ENCODE data around the gene RIPOR2. TPM values are rescaled to one million over a fixed set of nuclear protein-coding genes. Genes with fewer than 3 reads are reported as not detected.

Gene RIPOR2
- total RNA-seq, 1 donor from 2014 or later, result 1.6 TPM

GRCh38 chr6:24848461-24848860 lies 87.3 kb downstream of the RIPOR2 start:
- no peak for DNase-seq (ENCODE audit: low read depth)
- TF ChIP-seq, protein P1, sequence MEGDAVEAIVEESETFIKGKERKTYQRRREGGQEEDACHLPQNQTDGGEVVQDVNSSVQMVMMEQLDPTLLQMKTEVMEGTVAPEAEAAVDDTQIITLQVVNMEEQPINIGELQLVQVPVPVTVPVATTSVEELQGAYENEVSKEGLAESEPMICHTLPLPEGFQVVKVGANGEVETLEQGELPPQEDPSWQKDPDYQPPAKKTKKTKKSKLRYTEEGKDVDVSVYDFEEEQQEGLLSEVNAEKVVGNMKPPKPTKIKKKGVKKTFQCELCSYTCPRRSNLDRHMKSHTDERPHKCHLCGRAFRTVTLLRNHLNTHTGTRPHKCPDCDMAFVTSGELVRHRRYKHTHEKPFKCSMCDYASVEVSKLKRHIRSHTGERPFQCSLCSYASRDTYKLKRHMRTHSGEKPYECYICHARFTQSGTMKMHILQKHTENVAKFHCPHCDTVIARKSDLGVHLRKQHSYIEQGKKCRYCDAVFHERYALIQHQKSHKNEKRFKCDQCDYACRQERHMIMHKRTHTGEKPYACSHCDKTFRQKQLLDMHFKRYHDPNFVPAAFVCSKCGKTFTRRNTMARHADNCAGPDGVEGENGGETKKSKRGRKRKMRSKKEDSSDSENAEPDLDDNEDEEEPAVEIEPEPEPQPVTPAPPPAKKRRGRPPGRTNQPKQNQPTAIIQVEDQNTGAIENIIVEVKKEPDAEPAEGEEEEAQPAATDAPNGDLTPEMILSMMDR (conservative IDR thresholded peaks at IDR 0.05; ENCODE audit: low read depth, low read length), result no peak
- no peak overlapping the region for H3K4me3 ChIP-seq (ENCODE audit: low read depth, low read length)

- no peak for DNase-seq (ENCODE audit: low read depth)
- H3K4me3 ChIP-seq (ENCODE audit: low read depth, low read length), result no peak overlapping the region
- TF ChIP-seq, protein P1 (conservative IDR thresholded peaks at IDR 0.05; ENCODE audit: low read depth, low read length), result no peak
These were observed 88.4 kb downstream of the RIPOR2 start for GRCh38 chr6:24847402-24847801.

- TF ChIP-seq, protein P1 (conservative IDR thresholded peaks at IDR 0.05; ENCODE audit: low read depth, low read length), result no peak
- no peak overlapping the region for H3K4me3 ChIP-seq (ENCODE audit: low read depth, low read length)
- no peak for DNase-seq (ENCODE audit: low read depth)
These were observed 90.2 kb downstream of the RIPOR2 start for GRCh38 chr6:24845578-24845977.

DNA sequence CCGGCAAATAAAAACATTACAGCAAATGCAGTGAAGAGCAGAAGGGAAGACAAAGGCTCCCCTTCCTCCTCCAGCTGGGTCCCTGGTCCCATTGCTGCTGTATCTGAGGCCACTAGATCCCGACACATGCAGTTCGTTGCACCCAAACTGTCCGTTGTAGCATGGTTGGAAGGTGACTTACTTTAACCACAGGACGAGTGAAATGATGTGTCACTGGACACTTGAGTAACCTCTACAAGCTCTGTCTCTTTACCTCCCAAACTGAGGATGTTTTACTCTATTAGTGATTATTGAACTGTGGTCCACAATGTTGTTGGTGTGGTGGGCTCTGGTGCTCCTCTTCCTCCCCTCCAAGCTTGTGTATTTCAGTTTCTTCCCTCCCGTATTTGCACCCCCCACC lies 90.9 kb downstream of the RIPOR2 start:
- H3K4me3 ChIP-seq (ENCODE audit: low read depth, low read length), result no peak overlapping the region
- TF ChIP-seq, protein P1 (conservative IDR thresholded peaks at IDR 0.05; ENCODE audit: low read depth, low read length), result no peak
- no peak for DNase-seq (ENCODE audit: low read depth)

DNA sequence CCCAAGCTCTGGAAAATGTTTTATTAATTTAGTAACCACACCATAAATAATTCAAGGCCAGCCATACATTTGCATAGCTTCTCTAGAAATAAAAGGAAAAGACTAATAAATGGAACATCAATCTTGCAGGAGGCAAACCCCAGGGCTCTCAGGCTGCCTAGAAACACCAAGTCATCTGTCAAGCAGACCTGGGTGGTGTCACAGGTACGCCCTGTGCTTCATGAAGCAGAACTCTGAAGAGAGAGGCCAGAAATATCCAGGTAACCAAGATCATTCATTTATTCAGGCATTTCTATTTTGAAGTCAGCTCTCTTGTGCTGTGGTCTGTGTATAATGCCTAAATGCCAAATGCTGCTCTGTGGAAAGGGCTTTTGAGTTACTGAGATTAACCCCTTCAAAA lies 91.7 kb downstream of the RIPOR2 start:
- DNase-seq (ENCODE audit: low read depth), result no peak
- TF ChIP-seq, protein P1 (conservative IDR thresholded peaks at IDR 0.05; ENCODE audit: low read depth, low read length), result no peak
- no peak overlapping the region for H3K4me3 ChIP-seq (ENCODE audit: low read depth, low read length)

DNA sequence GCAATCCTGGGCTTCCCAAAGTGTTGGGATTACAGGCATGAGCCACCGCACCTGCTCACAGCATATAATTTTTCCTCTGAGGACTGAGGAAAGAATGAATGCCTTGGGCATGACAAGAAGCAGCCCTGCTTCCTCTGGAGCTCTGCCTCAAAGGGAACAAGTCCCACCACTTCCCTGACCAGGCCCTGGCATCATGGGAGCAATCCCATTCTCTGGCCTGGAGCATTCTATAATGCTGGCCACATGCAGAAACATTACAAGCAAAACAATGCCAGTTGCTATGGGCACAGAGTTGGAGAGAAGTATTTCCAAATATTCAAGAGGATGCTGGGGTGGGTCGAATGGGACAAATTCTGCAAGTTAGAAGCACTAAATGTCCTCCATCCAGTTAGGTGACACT lies 95.6 kb downstream of the RIPOR2 start:
- no peak overlapping the region for H3K4me3 ChIP-seq (ENCODE audit: low read depth, low read length)
- no peak for DNase-seq (ENCODE audit: low read depth)
- TF ChIP-seq, protein P1 (conservative IDR thresholded peaks at IDR 0.05; ENCODE audit: low read depth, low read length), result no peak

DNA sequence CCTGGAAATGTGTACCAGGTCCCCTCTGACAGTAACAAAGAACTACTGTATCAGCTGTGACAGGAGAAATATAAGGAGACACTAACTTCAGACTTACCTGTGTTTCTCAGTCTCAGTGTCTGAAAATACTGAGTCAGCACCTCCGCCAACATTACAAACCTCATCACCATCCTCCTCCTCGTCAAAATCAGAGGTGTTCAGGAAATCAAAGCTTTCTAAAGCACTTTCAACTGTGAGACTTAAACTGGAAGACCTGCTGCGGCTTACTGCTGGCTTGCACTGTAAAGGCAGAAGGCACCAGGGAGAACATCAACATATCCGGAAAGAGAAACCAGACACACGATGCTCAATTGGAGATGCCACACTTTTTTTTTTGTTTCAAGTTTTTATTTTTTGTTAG lies 96.8 kb downstream of the RIPOR2 start:
- DNase-seq (ENCODE audit: low read depth), result no peak
- no peak overlapping the region for H3K4me3 ChIP-seq (ENCODE audit: low read depth, low read length)
- TF ChIP-seq, protein P1 (conservative IDR thresholded peaks at IDR 0.05; ENCODE audit: low read depth, low read length), result no peak

All from epithelial cell of proximal tubule (primary cell).